ENCODE measurements around the gene MARCO. TPM values are rescaled to one million over a fixed set of nuclear protein-coding genes. Genes with fewer than 3 reads are reported as not detected.

MARCO gene
- total and polyA plus RNA-seq, 2 of the 8 experiments (the other 6 are each of a cell fraction or from before 2014, with no cell fraction given) = not detected

GRCh38 chr2:119023534-119023933, 81.5 kb downstream of the MARCO start:
- Histone ChIP-seq H2BK20ac (ENCODE audit: low read length) (no peak overlapping the region), H4K91ac (replicated peaks; ENCODE audit: insufficient read length, low read length) (no peak overlapping the region), H3K79me2 (ENCODE audit: control insufficient read depth in 1 of 2, insufficient read depth in 2 of 2, low read length in 2 of 2) (no peaks in the 10 kb centered on the region), H3K4me2 (ENCODE audit: insufficient read depth in 1 of 2, low read depth in 2 of 2, low read length in 2 of 2) (no peak overlapping the region), H2BK12ac (ENCODE audit: low read depth, low read length) (no peak overlapping the region), H3K79me1 (ENCODE audit: low read depth, low read length) (no peaks in the 10 kb centered on the region), H3K27ac (ENCODE audit: low read depth, low read length) (no peak overlapping the region), H3K18ac (ENCODE audit: extremely low read depth, low read length) (no peak overlapping the region), H3K27me3 (replicated peaks in 1 of 4; ENCODE audit: control insufficient read depth in 3 of 4, extremely low read depth in 1 of 4, insufficient read depth in 3 of 4, low read length in 3 of 4) (no peaks in the 10 kb centered on the region), H3K9ac (replicated peaks in 1 of 4; ENCODE audit: extremely low read depth in 1 of 4, low read depth in 3 of 4, low read length in 3 of 4) (no peak overlapping the region), H2BK120ac (replicated peaks; ENCODE audit: low read depth, low read length) (no peak overlapping the region), H3K14ac (ENCODE audit: insufficient read length) (no peak overlapping the region), H3K23ac (ENCODE audit: insufficient read length) (no peak overlapping the region), H2BK5ac (ENCODE audit: low read depth, low read length) (no peak overlapping the region), H3K4me3 (ENCODE audit: extremely low read depth in 1 of 4, insufficient read depth in 2 of 4, low read depth in 3 of 4, low read length in 4 of 4) (no peak overlapping the region), H2AK5ac (ENCODE audit: low read depth, low read length) (no peak overlapping the region), H3K56ac (replicated peaks; ENCODE audit: insufficient read length, low read depth, low read length) (no peak overlapping the region), H4K8ac (ENCODE audit: extremely low read depth, insufficient read depth, low read length) (no peak overlapping the region), H3K23me2 (ENCODE audit: low read depth, low read length) (no peaks in the 10 kb centered on the region), H3K4me1 (replicated peaks in 1 of 4; ENCODE audit: control insufficient read depth in 3 of 4, insufficient read depth in 4 of 4, low read length in 3 of 4) (no peaks in the 10 kb centered on the region; a peak in 1 of 7 replicates), H3K9me3 (ENCODE audit: insufficient read depth in 2 of 2, low read depth in 1 of 2, low read length in 1 of 2) (peaks cover 5% of the 10 kb centered on the region in 2 experiments; a peak in 2 of 4 replicates), H3K4ac (replicated peaks; ENCODE audit: insufficient read length, low read depth, low read length) (no peak overlapping the region), H3K36me3 (ENCODE audit: control insufficient read depth in 2 of 4, insufficient read depth in 4 of 4, low read length in 3 of 4) (no peaks in the 10 kb centered on the region), H2BK15ac (ENCODE audit: low read length) (no peak overlapping the region), H4K5ac (ENCODE audit: insufficient read length, low read depth, low read length) (no peak overlapping the region), H4K20me1 (replicated peaks in 1 of 2; ENCODE audit: control insufficient read depth in 1 of 2, insufficient read depth in 2 of 2, low read length in 2 of 2) (no peaks in the 10 kb centered on the region), H2AFZ (ENCODE audit: low read length) (no peak overlapping the region)
- ChIA-PET CTCF (ENCODE audit: partially characterized antibody) (interaction anchor here (0.7 to 9.1 kb wide), 10 partner anchors 12 to 453 kb away, joined by 3 to 64 read pairs (median 4); no protein-coding TSS in a partner anchor), POLR2A (ENCODE audit: partially characterized antibody) (no interaction called here)
- DNase-seq (ENCODE audit: low read depth in 1 of 2, low spot score in 2 of 2) = peak in 1 of 2 experiments; percentile 24
- FAIRE-seq = no peak
- 92% methylated on average over 2 of the region's 2 CpGs; no CpG with 5 or more reads in 1 of the 2 experiments for WGBS, 2 experiments (ENCODE audit: extremely low coverage in 1 of 2, insufficient coverage in 1 of 2, insufficient read length in 1 of 2, insufficient replicate concordance in 2 of 2, low coverage in 1 of 2, low lambda C conversion rate in 2 of 2, missing lambda C conversion rate in 1 of 2)
- no peak for TF ChIP-seq ASH2L (IDR thresholded peaks at IDR 0.05; ENCODE audit: low read length)
- no peak for TF ChIP-seq SRF (IDR thresholded peaks at IDR 0.05; ENCODE audit: low read depth, low read length)
- TF ChIP-seq RBBP5 (IDR thresholded peaks at IDR 0.05; ENCODE audit: borderline replicate concordance, low read depth, low read length) = no peak
- TF ChIP-seq ZNF274 (IDR thresholded peaks at IDR 0.05; ENCODE audit: borderline replicate concordance, extremely low read depth, low read length) = no peak
- TF ChIP-seq POU5F1 (IDR thresholded peaks at IDR 0.05; ENCODE audit: low read depth, low read length) = no peak
- TF ChIP-seq SP4 (IDR thresholded peaks at IDR 0.05; ENCODE audit: low read length) = no peak
- no peak for TF ChIP-seq BRCA1 (IDR thresholded peaks at IDR 0.05; ENCODE audit: low read depth, low read length)
- no peak for TF ChIP-seq KDM4A (IDR thresholded peaks at IDR 0.05; ENCODE audit: low read depth, low read length, severe bottlenecking)
- no peak for TF ChIP-seq KDM1A (IDR thresholded peaks at IDR 0.05; ENCODE audit: borderline replicate concordance, low read length)
- no peak for TF ChIP-seq RFX5 (IDR thresholded peaks at IDR 0.05; ENCODE audit: borderline replicate concordance, low read depth, low read length)
- TF ChIP-seq FOSL1 (IDR thresholded peaks at IDR 0.05; ENCODE audit: insufficient read depth, low read depth, low read length) = no peak
- TF ChIP-seq ATF3 (IDR thresholded peaks at IDR 0.05; ENCODE audit: insufficient read depth, low read depth, low read length) = no peak

All from H1 (cell line).